ENCODE data around the gene FOXP1. TPM values are rescaled to one million over a fixed set of nuclear protein-coding genes. Genes with fewer than 3 reads are reported as not detected.

The FOXP1 gene
- total and polyA plus RNA-seq, 4 donors: 4.9 to 35.4 (median 32.0) TPM

DNA sequence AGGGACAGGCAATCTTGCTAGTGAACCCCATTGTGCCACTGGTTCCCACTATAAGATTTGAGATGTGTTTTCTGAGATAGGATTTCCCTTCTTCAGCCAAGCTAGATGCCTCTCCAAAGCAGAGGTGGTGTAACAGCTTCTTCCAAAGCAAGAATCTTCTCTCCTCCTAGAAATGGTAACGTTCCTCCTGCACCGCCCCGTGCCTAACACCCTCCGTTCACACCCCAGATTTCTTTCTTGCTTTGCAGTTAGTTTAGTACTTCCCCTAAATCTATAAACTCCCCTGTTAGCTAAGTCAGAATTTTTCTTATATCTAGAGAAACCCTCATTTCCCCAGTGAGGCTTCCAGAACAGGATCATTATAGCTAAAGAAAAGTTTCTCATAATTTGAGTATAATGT is 653.5 kb downstream of the FOXP1 start:
- 95% methylated on average over 4 of the region's 4 CpGs for WGBS
- Histone ChIP-seq H3K27ac (ENCODE audit: low read depth in 1 of 2, low read length in 2 of 2) (no peak overlapping the region), H3K27me3 (ENCODE audit: control insufficient read depth in 4 of 4, insufficient read depth in 4 of 4, low read length in 3 of 4) (no peaks in the 10 kb centered on the region), H3K4me1 (ENCODE audit: control insufficient read depth in 4 of 4, insufficient read depth in 4 of 4, low read length in 3 of 4) (no peaks in the 10 kb centered on the region), H3K9me3 (ENCODE audit: control insufficient read depth in 4 of 4, low read length in 3 of 4) (no peaks in the 10 kb centered on the region), H3K36me3 (ENCODE audit: control insufficient read depth in 4 of 4, insufficient read depth in 3 of 4, low read depth in 1 of 4, low read length in 3 of 4) (no peaks in the 10 kb centered on the region), H3K4me3 (ENCODE audit: low read depth in 1 of 3, low read length in 3 of 3) (no peak overlapping the region), H3K9ac (ENCODE audit: low read depth in 1 of 2, low read length in 2 of 2) (no peak overlapping the region)
- TF ChIP-seq NR2F2 (IDR thresholded peaks at IDR 0.05) (no peak), SP1 (IDR thresholded peaks at IDR 0.05) (no peak), HNF4A (conservative IDR thresholded peaks at IDR 0.05) (no peak), YY1 (IDR thresholded peaks at IDR 0.05) (no peak), JUND (IDR thresholded peaks at IDR 0.05) (no peak), HNF4G (IDR thresholded peaks at IDR 0.05) (no peak), FOXA2 (IDR thresholded peaks at IDR 0.05) (no peak), EGR1 (IDR thresholded peaks at IDR 0.05; ENCODE audit: low read depth in 2 of 2) (no peak), TAF1 (conservative IDR thresholded peaks at IDR 0.05) (no peak), FOXA1 (IDR thresholded peaks at IDR 0.05) (no peak), GABPA (IDR thresholded peaks at IDR 0.05 in 1 of 2, conservative IDR thresholded peaks at IDR 0.05 in 1 of 2) (no peak), RXRA (IDR thresholded peaks at IDR 0.05) (no peak), RAD21 (IDR thresholded peaks at IDR 0.05) (no peak)
- TF ChIP-seq, protein P1, sequence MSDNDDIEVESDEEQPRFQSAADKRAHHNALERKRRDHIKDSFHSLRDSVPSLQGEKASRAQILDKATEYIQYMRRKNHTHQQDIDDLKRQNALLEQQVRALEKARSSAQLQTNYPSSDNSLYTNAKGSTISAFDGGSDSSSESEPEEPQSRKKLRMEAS (IDR thresholded peaks at IDR 0.05): no peak
- TF ChIP-seq, protein P2, sequence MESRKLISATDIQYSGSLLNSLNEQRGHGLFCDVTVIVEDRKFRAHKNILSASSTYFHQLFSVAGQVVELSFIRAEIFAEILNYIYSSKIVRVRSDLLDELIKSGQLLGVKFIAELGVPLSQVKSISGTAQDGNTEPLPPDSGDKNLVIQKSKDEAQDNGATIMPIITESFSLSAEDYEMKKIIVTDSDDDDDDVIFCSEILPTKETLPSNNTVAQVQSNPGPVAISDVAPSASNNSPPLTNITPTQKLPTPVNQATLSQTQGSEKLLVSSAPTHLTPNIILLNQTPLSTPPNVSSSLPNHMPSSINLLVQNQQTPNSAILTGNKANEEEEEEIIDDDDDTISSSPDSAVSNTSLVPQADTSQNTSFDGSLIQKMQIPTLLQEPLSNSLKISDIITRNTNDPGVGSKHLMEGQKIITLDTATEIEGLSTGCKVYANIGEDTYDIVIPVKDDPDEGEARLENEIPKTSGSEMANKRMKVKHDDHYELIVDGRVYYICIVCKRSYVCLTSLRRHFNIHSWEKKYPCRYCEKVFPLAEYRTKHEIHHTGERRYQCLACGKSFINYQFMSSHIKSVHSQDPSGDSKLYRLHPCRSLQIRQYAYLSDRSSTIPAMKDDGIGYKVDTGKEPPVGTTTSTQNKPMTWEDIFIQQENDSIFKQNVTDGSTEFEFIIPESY (IDR thresholded peaks at IDR 0.05): no peak
- TF ChIP-seq, protein P3, sequence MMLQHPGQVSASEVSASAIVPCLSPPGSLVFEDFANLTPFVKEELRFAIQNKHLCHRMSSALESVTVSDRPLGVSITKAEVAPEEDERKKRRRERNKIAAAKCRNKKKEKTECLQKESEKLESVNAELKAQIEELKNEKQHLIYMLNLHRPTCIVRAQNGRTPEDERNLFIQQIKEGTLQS (IDR thresholded peaks at IDR 0.05): no peak
- TF ChIP-seq, protein P4, sequence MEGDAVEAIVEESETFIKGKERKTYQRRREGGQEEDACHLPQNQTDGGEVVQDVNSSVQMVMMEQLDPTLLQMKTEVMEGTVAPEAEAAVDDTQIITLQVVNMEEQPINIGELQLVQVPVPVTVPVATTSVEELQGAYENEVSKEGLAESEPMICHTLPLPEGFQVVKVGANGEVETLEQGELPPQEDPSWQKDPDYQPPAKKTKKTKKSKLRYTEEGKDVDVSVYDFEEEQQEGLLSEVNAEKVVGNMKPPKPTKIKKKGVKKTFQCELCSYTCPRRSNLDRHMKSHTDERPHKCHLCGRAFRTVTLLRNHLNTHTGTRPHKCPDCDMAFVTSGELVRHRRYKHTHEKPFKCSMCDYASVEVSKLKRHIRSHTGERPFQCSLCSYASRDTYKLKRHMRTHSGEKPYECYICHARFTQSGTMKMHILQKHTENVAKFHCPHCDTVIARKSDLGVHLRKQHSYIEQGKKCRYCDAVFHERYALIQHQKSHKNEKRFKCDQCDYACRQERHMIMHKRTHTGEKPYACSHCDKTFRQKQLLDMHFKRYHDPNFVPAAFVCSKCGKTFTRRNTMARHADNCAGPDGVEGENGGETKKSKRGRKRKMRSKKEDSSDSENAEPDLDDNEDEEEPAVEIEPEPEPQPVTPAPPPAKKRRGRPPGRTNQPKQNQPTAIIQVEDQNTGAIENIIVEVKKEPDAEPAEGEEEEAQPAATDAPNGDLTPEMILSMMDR (IDR thresholded peaks at IDR 0.05; ENCODE audit: low read depth, low read length, missing input control): no peak
- TF ChIP-seq, protein P5, sequence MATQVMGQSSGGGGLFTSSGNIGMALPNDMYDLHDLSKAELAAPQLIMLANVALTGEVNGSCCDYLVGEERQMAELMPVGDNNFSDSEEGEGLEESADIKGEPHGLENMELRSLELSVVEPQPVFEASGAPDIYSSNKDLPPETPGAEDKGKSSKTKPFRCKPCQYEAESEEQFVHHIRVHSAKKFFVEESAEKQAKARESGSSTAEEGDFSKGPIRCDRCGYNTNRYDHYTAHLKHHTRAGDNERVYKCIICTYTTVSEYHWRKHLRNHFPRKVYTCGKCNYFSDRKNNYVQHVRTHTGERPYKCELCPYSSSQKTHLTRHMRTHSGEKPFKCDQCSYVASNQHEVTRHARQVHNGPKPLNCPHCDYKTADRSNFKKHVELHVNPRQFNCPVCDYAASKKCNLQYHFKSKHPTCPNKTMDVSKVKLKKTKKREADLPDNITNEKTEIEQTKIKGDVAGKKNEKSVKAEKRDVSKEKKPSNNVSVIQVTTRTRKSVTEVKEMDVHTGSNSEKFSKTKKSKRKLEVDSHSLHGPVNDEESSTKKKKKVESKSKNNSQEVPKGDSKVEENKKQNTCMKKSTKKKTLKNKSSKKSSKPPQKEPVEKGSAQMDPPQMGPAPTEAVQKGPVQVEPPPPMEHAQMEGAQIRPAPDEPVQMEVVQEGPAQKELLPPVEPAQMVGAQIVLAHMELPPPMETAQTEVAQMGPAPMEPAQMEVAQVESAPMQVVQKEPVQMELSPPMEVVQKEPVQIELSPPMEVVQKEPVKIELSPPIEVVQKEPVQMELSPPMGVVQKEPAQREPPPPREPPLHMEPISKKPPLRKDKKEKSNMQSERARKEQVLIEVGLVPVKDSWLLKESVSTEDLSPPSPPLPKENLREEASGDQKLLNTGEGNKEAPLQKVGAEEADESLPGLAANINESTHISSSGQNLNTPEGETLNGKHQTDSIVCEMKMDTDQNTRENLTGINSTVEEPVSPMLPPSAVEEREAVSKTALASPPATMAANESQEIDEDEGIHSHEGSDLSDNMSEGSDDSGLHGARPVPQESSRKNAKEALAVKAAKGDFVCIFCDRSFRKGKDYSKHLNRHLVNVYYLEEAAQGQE (IDR thresholded peaks at IDR 0.05): no peak
- no peak for DNase-seq (ENCODE audit: low spot score)
